GM18858 (cell line): Measurements from ENCODE around the gene C1QB.
"Not testable (repeated sequence)": the region's sequence is repeated elsewhere in the genome, so short reads cannot be mapped to it uniquely, and the experiment has no call there.

Experiments
- ATAC-seq: cut with Tn5 transposase; IDR thresholded peaks from one replicate; pipeline ENCODE4 v1.9.1; 2021; ENCODE audit not compliant: unreplicated experiment

The C1QB gene

GRCh38 chr1:22691031-22691753 is 38.2 kb downstream of the C1QB start:
- no peak for ATAC-seq

GRCh38 chr1:22694172-22694571 is 41.1 kb downstream of the C1QB start:
- no peak for ATAC-seq

DNA sequence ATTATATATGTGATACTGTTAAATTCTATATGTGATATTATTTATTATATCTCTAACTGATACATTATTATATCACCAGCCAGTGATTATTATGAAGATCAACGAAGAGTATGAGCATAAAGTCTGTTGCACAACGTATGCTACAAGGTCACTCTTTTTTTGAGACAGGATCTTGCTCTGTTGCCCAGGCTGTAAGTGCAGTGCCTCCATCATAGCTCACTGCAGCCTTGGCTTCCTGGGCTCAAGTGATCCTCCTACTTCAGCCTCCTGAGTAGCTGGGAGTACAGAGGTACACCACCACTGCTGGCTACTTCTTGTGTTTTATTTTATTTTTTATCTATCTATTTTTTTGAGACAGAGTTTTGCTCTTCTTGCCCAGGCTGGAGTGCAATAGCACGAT is 43.6 kb downstream of the C1QB start:
- ATAC-seq, result no peak

DNA sequence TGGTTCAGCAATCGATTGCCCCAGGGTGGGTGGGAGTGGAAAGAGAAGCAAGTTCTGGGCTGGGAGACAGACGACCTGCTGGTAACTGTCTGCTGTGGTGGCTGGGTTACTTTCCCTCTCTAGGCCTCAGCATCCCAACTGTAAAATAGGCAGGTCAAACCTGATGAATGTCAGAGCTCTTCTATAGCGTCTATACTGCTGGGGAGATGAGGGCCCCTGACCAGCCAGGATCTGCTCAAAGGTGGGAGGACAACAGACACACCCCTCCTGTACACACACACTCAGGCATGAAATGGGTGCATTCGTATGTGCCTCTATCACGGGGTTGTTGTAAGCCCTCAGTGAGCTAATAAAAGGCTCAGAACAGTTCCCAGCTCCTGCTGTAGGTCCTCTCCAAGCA is 44.9 kb downstream of the C1QB start:
- no peak for ATAC-seq

DNA sequence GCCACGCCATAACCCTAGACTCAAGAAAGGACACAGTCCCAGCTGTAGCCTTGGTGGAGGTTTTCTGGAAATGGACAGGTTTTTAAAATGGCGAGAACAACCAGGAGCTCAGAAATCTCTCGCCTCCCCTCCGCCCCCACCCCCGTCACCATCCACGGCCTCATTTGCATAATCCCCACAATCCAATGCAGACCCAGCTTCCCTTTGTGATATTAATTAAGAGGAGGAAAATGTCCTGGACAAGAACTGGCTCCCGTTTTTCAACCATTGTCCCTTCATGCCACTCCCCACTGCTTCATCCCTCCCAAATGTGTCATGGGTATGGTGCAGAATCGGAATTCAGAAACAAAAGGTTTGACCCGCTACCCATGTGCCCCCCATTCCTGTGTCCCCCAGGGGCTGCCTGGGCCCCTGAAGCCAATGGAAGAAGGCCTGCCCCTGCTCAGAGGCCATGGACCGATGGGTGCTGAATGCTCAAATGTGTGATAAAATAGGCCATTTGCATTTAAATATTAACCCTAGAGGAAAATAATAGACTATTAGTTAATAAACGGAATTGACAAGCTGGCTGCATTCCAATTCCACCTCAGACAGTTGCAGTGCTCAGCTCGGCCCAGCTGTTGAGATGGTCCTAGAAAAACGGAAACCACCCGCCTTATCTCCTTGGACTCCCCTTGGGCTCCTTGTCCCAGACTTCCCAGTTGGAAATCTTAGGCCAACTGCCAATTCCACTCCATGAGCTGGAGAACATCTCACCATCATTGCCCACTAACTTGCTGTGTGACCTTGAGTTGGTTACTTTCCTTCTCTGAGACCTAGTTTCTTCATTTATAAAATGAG is 46.9 kb downstream of the C1QB start:
- ATAC-seq, result no peak

- ATAC-seq, result no peak
These were observed 49.5 kb downstream of the C1QB start for GRCh38 chr1:22702296-22703085.

- no peak for ATAC-seq
These were observed 51.5 kb downstream of the C1QB start for GRCh38 chr1:22704440-22705067.

DNA sequence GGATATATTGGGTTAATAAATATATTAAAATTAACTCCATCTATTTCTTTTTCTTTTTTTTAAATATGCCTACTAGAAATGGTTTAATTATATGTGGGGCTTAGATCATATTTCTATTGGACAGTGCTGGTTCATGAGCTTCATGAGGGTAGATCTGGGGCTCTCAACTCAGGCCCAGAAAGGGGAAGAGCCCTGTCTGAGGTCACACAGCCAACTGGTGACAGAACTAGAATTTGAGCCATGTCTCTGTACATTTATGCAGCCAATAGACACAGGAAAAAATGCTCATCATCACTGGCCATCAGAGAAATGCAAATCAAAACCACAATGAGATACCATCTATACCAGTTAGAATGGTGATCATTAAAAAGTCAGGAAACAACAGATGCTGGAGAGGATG is 52.5 kb downstream of the C1QB start:
- ATAC-seq, result no peak

DNA sequence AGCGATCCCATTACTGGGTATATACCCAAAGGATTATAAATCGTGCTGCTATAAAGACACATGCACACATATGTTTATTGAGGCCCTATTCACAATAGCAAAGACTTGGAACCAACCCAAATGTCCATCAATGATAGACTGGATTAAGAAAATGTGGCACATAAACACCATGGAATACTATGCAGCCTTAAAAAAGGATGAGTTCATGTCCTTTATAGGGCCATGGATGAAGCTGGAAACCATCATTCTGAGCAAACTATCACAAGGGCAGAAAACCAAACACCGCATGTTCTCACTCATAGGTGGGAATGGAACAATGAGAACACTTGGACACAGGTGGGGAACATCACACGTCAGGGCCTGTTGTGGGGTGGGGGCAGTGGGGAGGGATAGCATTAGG is 53.1 kb downstream of the C1QB start:
- ATAC-seq, result not testable (repeated sequence)

DNA sequence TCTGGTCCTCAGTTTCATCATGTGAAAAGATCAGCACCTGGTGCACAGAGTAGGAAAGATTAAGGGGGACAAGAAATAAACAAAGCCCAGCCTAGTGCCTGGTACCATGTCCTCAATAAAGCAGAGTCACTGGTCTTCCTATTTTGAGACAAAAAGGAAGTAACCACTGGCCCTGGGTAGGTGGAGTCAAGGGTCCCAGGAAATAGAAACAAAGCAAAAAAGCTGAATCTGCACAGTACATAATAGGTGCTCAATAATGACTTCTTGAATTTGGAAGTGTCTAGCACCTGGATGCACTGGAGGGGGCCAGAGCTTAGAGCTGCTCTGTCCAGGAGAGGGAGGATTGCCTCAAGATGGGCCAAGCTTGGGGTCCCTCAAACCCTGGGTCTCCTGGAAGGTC is 55.7 kb downstream of the C1QB start:
- no peak for ATAC-seq

GRCh38 chr1:22709227-22709626 is 56.2 kb downstream of the C1QB start:
- ATAC-seq, result no peak

DNA sequence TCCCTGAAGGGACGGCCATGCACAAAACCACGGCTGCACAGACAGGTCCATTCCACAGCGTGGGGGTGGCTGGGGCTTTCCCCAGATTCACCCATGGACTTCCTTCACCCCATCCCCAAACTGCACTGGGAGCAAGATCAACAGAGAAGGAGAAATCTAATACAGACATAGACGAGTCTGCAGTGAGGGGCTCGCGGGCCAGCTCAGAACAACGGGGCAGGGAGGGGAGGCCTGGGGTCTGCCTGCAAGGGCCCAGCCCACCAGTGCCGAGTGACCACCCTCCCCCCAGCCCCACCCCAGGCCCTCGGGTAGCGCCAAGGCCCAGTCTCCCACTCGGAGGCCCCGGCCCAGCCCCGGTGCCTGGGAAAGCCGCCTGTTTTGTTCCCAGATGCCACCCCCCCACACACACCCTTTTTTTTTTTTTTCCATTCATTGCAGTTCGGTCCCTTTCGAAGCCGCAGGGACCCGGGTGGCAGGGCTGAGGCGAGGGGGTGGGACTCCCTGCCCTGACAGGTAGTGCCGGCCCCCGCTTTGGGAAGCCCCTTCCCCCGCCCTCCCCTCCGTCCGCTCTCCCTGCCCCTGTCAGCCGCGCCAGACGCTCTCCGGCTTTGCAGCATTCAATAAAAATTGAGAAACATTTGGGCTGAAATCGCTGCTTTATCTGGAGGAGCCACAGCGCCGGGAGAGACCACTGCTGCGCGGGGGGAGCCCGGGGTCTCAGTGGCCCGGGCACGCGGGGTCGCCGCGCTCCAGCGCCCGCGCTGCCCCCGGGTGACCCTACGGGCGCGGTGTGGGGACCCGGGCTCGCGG is 57.1 kb downstream of the C1QB start:
- ATAC-seq, result no peak

GRCh38 chr1:22710701-22711049 is 57.6 kb downstream of the C1QB start, which contains the start of gene EPHB2:
EPHB2 (plus strand) TSS chr1:22710839; CDS start chr1:22710983, 144 bp downstream.
- ATAC-seq, result no peak

DNA sequence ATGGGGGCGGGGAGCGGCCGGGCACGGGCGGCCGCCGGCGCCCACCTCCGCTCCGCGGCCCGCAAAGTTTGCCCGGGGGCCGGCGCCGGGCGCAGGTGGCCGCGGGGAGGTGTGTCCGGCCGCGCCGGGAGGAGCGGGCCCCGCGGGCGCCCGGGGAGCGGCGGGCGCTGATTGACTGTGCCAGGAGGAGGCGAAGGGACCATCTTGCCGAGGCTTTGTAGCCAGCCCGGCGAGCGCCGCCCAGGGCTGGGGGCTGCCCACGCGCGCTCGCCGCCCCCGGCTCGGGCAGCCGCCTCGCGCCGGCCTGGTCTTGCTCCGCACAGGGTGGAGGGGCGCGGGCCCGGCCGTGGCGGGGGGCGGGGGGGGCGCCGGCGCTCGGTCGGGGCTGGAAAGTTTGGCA is 58.0 kb downstream of the C1QB start:
- ATAC-seq, result no peak
